Head of caudate nucleus (tissue), 42 donors: ENCODE measurements around the gene SMAD5.

Experiments
- DNase-seq, 42 donors: peaks; one replicate each; pipeline versions ENCODE4 v3.0.0 to v3.0.0-alpha.2; 2020 to 2021; ENCODE audit warnings: mixed read lengths in 7 of 42
- intact Hi-C: fragments of 100-400 bp; cut with DNase I; formaldehyde crosslinking; loops from one replicate; pipeline ENCODE4 v1.15.0; 2022

SMAD5 gene

DNA sequence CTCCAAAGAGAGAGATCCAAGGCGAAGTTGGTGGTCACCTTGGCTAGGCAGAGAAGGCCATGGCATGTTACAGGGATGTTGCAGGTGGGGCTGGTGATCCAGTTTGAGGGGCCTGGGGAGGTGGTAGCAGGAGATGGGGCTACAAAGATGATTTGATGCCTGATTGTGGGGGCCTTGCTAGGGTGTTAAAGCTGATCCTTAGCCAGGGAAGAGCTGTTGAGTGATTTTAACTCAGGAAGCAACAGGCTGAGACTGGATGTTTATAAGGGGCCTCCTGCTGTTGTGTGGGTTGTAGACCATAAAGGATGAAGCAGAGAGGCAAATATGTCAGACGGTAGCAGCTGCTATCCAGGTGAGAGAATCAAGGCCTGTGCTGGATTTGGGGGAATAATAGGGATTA is 19.0 kb upstream of the SMAD5 start:
- intact Hi-C loops, result no loop called here
- DNase-seq, result no peak

DNA sequence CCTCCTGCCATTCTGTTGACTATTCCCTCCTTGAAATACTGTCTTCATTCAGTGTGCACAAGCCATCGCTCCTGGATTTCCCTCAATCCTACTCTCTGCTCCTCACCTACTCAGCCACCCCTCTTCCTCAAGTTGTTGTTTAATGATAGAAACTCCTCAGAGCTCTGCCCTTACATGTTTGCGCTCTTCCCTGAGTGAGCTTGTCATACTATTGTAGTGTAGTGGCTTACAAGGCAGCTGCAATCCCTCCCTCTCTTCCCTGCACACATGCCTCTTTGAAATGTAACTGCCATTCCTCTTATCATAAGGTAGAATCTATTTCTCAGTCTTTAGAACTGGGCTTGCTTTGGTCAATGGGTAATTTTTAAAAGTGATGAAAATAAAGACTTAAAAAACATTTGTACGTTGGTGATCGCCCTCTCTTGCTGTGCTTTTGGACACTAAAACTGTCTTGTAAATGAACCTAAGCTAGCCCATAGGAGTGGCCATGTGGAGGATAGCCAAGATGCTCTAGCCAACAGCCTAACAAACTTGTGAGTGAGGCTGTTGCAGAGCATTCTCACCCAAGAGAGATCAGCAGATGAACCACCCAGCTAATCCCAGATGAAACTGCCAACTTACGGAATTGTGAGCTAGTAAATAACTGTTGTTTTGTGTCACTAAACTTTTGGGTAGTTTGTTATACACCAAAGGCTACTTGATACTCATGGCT is 18.1 kb upstream of the SMAD5 start:
- intact Hi-C loops, result no loop called here
- DNase-seq, result no peak

DNA sequence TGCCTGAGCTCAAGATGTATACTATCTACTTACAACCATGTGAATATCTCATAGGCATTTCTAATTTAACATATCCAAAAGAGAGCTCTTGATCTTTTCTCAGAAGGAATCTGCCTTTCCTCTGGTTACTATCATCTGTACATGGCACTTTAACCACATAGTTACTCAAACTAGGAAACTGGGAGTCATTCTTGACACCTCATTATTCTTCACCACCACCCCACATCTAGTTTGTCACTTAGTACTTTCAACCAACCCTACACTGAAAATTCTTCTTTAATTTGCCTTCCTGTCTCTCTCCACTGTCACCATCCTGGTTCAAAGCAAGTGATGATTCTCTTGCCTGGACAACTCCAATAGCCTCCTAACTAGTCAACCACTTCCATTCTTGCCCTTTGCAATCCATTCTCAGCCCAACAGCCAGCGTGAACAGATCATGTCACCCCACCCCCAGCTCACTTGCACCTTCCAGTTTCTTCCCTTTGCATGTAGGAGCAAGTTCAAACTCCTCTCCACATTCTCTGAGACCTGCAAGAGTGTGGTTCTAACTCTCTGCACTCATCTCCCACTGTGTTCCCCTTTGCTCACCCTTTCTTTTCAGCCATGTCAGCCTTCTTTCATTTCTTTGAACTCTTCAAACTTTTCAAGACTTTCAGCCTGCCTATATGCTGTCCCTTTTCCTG is 17.3 kb upstream of the SMAD5 start:
- DNase-seq, result no peak
- intact Hi-C loops, result no loop called here

DNA sequence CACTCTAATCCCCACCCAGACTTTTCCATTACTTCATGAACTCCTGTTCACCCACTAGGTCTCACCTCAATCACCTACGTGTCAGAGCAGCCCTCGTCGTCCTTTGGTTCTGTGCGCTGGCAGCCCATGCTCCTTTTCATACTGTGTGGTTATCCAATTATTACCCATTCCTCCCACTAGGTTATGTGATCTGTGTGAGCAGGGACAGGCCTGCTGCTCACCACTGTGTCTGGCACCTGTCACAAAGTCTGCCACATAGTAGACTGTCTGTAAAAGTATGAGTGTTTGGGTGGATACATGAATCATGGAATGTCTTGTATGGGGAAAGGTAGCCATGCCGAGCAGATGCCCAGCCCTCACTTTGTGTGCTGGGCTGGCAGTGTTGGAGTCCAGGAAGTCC is 12.1 kb upstream of the SMAD5 start:
- intact Hi-C loops, result no loop called here

DNA sequence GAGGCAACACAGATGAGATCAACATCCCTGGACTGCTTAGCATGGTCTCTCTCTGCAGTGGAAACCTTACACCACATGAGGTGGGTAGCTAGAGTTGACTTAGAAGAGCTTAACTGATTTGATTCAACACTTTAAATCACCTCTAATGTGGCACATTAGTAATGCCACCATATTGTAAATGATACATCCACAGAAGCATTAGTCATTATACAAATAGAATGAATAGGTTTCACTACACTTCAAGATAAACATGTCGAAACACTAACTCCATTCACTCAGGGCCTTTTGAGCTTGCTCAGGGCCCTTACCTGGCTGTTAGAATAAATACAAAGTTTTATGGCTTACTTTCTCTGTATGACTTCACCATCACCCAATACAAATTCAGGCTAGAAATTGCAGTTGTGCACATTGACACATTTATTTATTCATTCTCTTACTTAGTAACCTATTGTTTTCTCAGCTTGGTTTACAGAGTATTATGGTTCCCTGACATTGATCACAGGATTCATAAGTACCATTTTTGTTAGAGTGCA is 9.3 kb upstream of the SMAD5 start:
- DNase-seq, result no peak
- intact Hi-C loops, result no loop called here

More for the DNA sequence above, 12.1 kb upstream of the SMAD5 start:
- no peak for DNase-seq

DNA sequence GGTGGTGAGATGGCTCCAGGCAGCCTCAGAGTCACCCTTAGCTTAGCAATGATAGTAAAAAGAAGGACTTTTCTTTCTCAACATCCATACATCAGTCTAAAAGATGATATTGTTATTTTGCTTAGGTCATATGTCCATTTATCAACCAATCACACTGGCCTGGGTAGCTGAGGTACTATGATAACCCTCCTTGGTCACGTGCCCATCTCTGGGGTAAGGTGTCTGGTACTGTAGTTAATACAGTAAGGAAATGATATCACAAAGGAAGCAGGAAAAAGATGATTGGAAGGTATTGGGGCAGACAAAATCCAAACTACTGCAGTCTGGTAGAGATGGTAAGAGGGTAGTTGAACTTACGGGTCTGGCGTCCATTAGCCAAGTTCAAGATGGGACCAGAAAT is 5.1 kb upstream of the SMAD5 start:
- DNase-seq, result no peak
- intact Hi-C loops, result no loop called here

DNA sequence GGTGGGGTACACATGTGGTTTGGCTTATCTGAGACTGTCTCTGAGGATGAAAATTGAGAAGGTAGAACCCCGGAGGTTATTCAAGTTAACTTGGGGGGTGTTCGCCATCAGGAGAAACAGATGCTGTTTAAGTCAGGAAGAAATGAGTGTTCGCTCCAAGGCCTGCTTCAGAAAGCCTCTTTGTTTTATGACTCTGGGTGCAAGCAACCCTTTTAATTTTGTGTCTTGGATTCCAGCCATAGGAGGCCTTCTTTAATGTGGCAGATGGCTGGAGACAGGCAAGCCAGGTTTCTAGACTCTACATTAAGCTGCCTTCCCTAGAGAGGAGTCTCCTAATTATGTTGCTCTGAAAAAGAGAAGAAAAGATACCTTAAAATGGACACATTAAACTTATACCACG is 4.2 kb upstream of the SMAD5 start:
- intact Hi-C loops, result no loop called here
- DNase-seq, result peak in 1 of 42 donors; percentile 4

DNA sequence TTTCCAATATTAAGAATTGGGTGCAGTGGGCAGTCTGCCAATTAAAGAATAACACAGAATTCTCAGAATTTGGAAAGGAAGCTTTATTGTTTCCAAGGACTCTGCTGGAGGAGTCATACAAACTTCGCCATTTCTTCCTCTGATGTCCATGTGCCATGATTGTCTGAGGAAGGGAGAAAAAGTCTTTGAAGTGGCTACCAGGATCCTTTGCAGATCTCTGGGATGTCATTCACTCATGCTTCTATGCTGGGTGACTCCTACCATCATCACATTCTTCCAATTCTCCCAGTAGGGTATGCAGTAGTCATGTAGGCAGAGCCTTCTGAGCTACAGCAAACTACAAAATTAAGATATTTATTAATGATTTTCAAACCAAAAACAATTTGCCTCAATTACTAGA is 3.2 kb upstream of the SMAD5 start:
- intact Hi-C loops, result no loop called here
- DNase-seq, result no peak

DNA sequence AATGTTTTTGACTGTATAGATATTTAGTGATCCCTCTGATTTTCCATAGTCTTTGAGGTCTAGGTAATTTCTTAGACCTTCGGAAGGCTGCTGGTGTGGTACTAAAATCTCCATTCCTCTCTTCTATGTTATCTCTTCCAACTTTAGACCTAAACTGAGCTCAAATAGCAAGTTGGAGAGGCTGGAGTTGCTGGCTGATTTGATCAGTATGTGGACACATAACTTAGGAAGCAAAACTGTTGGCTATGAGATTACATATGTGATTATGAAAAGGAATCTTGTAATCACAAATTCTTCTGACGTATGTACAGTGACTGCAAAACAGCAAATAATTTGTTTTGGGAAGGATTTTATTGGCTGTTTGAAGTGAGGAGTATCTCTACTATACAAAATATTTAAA is 2.1 kb upstream of the SMAD5 start:
- intact Hi-C loops, result no loop called here
- DNase-seq, result no peak

DNA sequence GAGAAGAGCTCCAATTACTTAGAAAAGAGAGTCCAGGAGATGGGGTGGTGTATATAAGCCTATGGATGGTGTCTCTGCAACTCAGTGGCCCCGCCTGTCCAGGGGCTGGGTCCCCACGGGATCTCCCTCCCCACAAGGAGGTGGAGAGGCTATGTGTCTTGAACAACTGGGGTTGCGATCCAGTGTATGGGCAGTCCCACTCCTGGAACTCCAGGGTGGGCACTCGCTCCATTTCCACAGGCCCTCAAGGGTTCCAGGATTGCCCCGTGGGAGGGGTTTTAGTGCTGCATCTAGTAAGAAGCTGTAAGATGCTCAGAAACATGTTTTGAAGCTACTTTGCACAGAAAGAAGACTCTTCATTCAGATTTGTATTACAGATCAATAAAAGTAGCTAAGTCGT is 558 bp upstream of the SMAD5 start:
- DNase-seq, result peak in 38 of 42 donors; percentile 3 to 62 (median 23)
- intact Hi-C loops, result no loop called here

DNA sequence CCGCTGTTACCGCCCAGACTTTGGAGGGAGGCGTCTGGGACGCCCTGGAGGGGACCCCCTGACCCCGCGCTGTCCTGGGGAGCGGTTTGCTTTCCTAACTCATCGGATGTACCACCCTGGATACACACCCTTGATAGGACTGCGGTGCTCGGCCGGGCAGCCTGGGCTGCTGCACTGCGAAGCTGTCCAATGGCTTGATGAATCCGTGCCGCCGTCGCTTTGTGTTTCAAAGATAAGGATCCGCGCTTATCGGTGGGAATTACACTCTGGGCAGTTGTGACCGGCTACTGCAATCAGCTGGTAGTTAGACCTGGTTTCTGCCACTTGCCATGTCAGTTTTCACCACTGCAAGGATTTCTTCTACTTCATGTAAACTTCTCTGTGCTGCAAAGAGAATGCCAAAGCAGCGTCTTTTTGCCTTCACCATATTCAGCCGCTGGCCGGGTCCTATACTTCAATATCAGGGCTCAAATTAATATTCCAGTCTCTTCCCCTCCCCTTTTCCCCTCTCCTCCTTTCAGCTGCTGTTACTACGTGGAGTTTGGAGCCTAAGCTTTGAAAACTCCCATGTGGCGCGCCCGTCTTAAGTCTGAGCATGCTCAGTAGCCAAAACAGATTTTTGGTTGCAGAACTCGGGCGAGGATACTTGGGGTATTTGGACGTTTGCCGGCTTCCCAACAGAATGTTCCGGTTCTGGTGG is 727 bp downstream of the SMAD5 start:
- intact Hi-C loops, result no loop called here
- peak in 41 of 42 donors; percentile 2 to 75 (median 45) for DNase-seq

DNA sequence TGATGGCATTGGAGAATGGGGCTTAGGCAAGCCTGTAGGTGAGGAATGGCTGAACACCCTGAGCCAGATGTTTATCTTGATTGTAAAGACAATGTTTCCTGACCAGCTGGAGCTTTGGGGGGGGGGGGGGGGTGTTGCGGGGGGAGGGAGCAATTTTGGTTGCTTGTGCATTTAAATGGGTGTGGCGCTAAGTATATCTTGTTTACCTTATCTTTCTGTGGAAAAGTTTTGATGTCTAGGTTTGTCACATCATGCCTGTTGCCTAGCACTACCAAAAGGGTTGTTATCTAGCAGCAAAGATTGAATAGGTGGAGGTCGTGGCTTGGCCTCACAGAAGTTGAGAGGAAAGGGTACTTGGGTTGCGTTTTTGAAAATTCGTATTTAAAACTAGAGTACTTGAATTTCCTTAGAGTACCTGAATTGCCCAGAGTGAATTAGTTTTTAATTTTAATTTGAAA is 1.3 kb downstream of the SMAD5 start:
- intact Hi-C loops, result no loop called here
- no peak for DNase-seq

DNA sequence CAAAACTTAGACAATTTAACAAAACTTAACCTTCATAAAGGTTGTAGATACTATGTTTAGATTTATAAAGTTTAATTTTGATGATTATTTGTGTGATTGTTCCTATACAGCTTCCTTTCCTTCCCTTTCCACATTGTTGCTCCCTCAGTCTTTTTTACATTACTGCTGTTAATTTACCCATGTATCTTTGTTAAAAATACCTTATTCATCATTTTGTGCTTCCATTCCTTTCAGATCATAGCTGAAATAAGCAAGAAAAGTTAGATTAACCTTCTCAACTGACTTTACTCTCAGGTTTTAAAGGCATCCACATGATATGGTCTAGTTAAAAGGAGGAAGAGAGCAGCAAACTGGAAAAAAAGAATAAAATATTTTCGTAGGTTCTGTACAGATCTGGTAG is 2.0 kb downstream of the SMAD5 start:
- intact Hi-C loops, result no loop called here
- no peak for DNase-seq

DNA sequence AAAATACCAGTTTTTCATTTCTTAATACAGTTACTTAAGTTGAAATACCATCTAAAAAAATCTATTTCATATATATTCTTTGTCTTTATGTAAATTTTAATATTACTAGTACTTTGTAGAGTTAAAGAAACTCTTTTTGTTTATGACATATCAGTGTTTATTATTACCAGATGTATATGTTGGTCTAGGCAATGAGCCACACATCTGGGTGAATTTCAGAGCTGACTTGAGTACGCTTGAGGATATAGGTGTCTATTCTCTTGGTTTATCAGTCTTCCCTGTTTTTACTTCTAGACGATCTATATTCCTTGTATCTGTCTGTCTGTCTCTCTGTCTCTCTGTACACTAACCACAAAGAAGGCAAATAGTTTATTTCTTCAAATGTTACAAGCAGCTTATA is 2.9 kb downstream of the SMAD5 start:
- intact Hi-C loops, result no loop called here
- DNase-seq, result no peak

DNA sequence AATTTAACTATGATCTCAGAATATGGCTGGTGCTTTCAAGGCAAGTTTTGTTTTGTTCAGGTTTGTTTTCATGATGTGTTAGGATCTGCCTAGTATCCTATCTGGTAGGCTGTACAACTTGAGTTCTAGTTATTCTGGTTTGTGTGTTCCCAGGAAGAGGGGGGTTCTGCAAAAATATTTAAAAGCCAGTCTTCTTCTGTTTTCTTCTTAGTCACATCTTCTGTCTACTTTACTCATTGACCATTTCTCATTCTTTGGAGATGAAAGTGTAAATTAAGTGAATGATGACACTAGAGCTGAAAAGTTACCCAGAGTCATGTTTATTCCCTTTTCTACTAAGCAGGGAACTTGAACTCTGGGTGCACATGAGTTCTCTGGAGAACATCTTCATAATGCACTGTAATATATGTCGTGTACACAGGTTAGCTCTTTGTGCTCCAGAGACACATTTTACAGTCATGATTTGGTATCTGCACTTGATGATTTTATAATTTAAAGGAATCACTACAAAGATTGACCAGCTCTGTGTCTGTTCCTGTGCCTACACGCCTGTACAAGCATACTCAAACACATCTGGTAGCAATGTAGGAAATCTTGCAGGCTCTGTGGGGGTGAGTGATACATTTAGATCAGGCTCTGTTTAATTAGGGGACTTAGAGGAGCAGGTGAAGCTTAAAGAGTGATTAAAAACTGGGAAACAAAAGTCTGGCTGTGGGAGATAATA is 5.0 kb downstream of the SMAD5 start:
- DNase-seq, result no peak
- intact Hi-C loops, result no loop called here

DNA sequence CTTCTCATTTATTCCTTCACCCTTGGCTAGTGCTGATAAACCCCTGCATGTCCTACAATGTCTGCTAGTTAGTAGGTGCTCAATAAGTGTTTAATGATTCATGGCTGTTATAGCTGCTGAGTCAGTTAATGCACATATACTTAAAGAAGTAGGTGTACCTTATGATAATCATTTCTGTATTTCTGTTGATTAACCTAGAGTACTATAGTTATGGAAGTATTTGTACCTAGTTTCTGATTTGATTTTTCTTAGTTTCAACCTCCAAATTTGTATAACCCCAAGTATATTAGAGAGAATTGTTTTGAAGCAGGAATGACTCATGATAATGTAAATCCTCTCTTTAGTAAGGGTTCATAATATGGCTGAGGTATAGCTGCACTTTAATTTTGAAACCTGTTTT is 8.9 kb downstream of the SMAD5 start:
- no peak for DNase-seq

DNA sequence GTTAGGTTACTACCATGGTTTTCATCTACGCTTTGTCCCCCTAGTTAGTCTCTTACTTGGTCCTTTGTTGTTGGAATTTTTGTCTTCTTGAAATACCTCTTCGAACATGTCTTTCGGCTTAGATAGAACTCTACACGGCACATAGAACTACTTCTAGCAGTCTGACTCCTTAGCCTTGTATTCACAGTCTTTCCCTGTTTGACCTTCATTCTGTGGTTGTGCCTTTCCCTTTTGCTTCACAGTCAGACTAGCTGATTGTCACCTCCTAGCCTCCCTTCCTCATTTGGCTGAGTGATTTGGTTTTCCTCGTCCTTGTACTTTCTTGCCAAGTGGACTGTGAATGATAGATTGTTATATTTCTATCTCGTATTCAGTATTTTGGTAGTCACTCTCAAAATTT is 10.7 kb downstream of the SMAD5 start:
- no peak for DNase-seq
- intact Hi-C loops, result no loop called here

More for the DNA sequence above, 8.9 kb downstream of the SMAD5 start:
- intact Hi-C loops, result no loop called here

DNA sequence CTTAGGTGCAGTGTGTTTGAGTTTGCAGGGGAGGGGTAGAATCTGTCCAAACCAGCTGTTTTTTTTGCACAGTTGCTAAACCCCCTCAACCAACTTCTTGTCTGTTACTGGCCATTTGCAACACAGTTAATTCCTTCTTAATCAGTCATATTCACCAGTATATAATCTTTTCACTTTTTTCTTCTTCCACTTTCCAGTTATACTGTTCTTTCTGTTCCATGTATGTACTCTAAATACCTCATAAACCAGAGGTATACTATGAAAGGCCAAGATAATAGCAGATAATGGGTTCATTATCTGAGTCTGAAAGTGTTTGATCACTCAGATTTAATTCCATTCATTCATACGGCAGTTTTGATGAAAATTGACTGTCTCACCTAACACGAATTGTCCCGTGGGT is 11.1 kb downstream of the SMAD5 start:
- no peak for DNase-seq
- intact Hi-C loops, result no loop called here

DNA sequence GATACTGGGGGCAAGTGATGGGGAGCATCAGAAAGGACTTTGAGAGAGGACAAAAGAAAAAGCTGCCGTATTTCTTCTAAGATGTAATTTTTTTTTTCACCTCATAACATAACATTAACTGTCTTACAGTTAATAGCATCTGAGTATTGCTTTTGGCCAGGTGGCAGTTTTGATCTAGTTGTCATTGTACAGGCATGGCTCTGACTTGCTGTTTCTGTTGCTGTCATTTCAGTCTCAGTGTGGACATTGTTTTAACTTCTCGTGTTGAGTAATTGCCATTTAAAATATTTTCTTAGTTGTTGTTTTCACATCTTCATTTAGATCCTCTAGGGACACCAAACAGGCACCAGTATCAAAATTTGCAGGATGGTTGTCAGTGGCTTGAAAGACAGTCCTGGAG is 12.4 kb downstream of the SMAD5 start:
- intact Hi-C loops, result no loop called here
- DNase-seq, result no peak

DNA sequence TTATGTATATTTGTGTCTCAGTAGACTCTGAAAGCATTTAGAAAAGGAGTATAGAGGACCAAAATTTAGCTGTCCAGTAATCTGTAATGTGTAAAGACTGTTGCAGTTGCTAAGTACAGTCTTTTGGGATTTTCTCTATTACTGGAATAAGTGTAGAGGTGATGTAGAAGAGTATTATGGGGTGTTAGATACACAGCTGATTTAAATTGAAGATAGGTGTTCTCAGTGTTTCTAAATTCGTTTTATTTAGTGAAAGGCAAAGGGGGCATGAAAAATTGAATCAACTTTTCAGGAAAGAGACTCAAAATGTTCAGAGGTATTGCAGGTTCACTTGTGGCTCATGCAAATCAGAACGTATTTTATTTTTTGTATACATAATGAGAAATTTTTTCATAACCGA is 13.6 kb downstream of the SMAD5 start:
- intact Hi-C loops, result no loop called here
- DNase-seq, result no peak
